Esophagus muscularis mucosa (tissue), 4 donors: ENCODE data around the gene FAM135A. TPM values are rescaled to one million over a fixed set of nuclear protein-coding genes. Genes with fewer than 3 reads are reported as not detected.
"Not testable (repeated sequence)": the region's sequence is repeated elsewhere in the genome, so short reads cannot be mapped to it uniquely, and the experiment has no call there.

Source experiments
- DNase-seq: peaks from one replicate; pipeline ENCODE4 v3.0.0-alpha.2; 2017; ENCODE audit errors: extremely low spot score
- H3K27ac ChIP-seq, 4 donors: fragments of 200-600 bp; sonication (generic); replicated peaks in 1 of 4; 1 replicate in 3 of 4; 2 replicates in 1 of 4; pipeline ENCODE4 v1.5.1; 2016 to 2019; ENCODE audit warnings: mild to moderate bottlenecking in 1 of 4
- H3K27me3 ChIP-seq, 4 donors: fragments of 200-600 bp; sonication (generic); one replicate each; pipeline versions ENCODE4 v1.5.1 to v1.6.0; 2016 to 2019
- H3K36me3 ChIP-seq, 4 donors: fragments of 200-600 bp; sonication (generic); one replicate each; pipeline ENCODE4 v1.5.1; 2016 to 2019
- H3K4me1 ChIP-seq, 4 donors: fragments of 200-600 bp; sonication (generic); one replicate each; pipeline ENCODE4 v1.5.1; 2016 to 2019
- H3K4me3 ChIP-seq, 4 donors: fragments of 200-600 bp; sonication (generic); 1 replicate in 2 of 4; 2 replicates in 2 of 4; pipeline ENCODE4 v1.5.1; 2016 to 2019; ENCODE audit warnings: mild to moderate bottlenecking in 4 of 4, moderate library complexity in 1 of 4
- H3K9me3 ChIP-seq, 4 donors: fragments of 200-600 bp; sonication (generic); 1 replicate in 3 of 4; 2 replicates in 1 of 4; pipeline ENCODE4 v1.5.1; 2016 to 2019
- CTCF ChIP-seq, 3 experiments: fragments of 200-600 bp in 2 of 3; fragments of 450-650 bp in 1 of 3; sonication (generic) in 2 of 3; IDR thresholded peaks; one replicate each; pipeline ENCODE4 v1.5.1; 2017 to 2019; ENCODE audit warnings: antibody characterized with exemption in 3 of 3, mild to moderate bottlenecking in 2 of 3, moderate library complexity in 1 of 3
- EP300 ChIP-seq: sonication (generic); formaldehyde crosslinking; IDR thresholded peaks from one replicate; pipeline ENCODE4 v1.6.1; 2017; ENCODE audit warnings: antibody characterized with exemption
- POLR2A ChIP-seq: fragments of 450-650 bp; IDR thresholded peaks from one replicate; pipeline ENCODE4 v1.6.1; 2017; ENCODE audit warnings: antibody characterized with exemption, moderate library complexity, mild to moderate bottlenecking, low read depth
- POLR2AphosphoS5 ChIP-seq, 2 donors: sonication (generic); formaldehyde crosslinking; IDR thresholded peaks; one replicate each; pipeline ENCODE4 v1.6.1; 2017; ENCODE audit warnings: antibody characterized with exemption in 2 of 2
- WGBS: methylation state at CpG from one replicate; pipeline ENCODE4 v1.1.5; 2018; 5-methylcytosine and 5-hydroxymethylcytosine counted together
- intact Hi-C: fragments of 100-400 bp; cut with DNase I; formaldehyde crosslinking; loops from one replicate; pipeline ENCODE4 v1.15.1; 2023
- total RNA-seq, 4 donors: library from RNA; depleted of rRNA; stranded (reverse); fragments of >200 nt; gene quantifications; one replicate each; pipeline versions ENCODE4 v1.1.0 to v1.2.1, GENCODE V29; 2016

The FAM135A gene
- total RNA-seq, 4 donors from 2014 or later, result 14.8 to 21.3 (median 19.8) TPM

DNA sequence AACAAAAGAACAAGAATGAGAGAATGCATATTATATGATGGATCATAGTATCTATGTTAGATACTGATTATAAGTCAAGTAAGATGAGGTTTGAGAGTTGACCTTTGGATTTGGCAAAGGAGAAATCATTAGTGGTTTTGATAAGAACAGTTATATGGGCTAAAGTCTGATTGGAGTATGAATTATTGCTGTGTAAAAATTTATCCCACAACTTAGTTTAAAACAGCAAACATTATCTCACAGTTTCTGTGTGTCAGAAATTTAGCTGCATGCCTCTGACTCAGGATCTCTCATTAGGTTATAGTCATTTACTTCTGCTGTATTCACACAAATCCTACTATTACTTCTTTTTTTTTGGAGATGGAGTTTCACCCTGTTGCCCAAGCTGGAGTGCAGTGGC, 56.7 kb downstream of the FAM135A start:
- no peak for DNase-seq
- no peak for TF ChIP-seq CTCF (IDR thresholded peaks at IDR 0.05)
- no peak for TF ChIP-seq POLR2A
- no peak for TF ChIP-seq EP300
- TF ChIP-seq POLR2AphosphoS5 (IDR thresholded peaks at IDR 0.05), result no peak
- intact Hi-C loops, result no loop called here
- Histone ChIP-seq H3K27ac (no peak overlapping the region), H3K36me3 (peaks cover 4 to 27% (median 13%) of the 10 kb centered on the region in 4 donors), H3K4me1 (peaks cover 0 to 7% (median 4%) of the 10 kb centered on the region in 4 donors), H3K27me3 (no peaks in the 10 kb centered on the region), H3K4me3 (no peak overlapping the region), H3K9me3 (no peaks in the 10 kb centered on the region)

DNA sequence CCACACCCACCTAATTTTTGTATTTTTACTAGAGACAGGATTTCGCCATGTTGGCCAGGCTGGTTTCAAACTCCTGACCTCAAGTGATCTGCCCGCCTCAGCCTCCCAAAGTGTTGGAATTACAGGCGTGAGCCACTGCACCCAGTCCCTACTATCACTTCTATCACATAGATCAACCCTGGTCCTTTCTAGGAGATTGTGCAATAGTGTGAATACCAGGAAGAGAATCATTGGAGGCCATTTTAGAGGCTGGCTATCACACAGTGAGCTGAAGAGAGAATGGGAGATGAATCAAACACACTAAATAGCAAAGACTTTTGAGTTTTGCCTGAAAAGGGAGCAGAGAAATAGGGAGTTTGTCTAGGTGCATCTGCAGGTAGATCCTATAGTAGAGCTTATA, 57.2 kb downstream of the FAM135A start:
- H3K27ac ChIP-seq, intact Hi-C loops, H3K4me3 ChIP-seq, H3K9me3 ChIP-seq, H3K27me3 ChIP-seq, DNase-seq: not testable (repeated sequence)
- WGBS, result 94% methylated on average over 3 of the region's 3 CpGs
- H3K4me1 ChIP-seq, result peaks cover 0 to 10% (median 4%) of the 10 kb centered on the region in 4 donors
- peaks cover 4 to 28% (median 13%) of the 10 kb centered on the region in 4 donors for H3K36me3 ChIP-seq

GRCh38 chr6:70474751-70475150, 61.4 kb downstream of the FAM135A start:
- Histone ChIP-seq H3K36me3 (peaks cover 12 to 55% (median 26%) of the 10 kb centered on the region in 4 donors), H3K9me3 (no peaks in the 10 kb centered on the region), H3K4me3 (no peak overlapping the region), H3K27ac (no peak overlapping the region), H3K4me1 (peaks cover 0 to 21% (median 13%) of the 10 kb centered on the region in 4 donors), H3K27me3 (no peaks in the 10 kb centered on the region)
- intact Hi-C loops, result no loop called here
- TF ChIP-seq EP300, result no peak
- TF ChIP-seq POLR2AphosphoS5 (IDR thresholded peaks at IDR 0.05), result no peak
- no peak for TF ChIP-seq POLR2A
- no peak for TF ChIP-seq CTCF (IDR thresholded peaks at IDR 0.05)
- 93% methylated on average over 3 of the region's 3 CpGs for WGBS
- no peak for DNase-seq

DNA sequence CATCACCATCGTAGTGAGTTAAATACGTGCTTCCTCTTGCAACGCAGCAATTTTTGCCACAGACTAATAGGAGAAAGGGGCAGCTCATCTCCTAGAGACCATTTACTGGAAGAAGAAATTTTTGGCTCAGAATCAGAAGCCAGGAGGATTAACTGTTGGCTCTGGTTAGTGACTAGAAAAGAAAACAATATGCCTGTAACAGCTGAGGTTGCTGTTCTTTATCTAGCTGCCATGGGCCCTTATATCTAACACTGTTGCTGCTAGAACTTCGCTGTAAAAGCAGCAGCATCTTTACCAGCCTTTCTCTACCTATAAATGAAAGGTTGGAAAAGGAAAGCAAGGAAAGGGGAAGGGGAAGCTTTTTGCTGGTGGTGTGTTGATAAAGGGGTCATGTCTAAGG, 65.9 kb downstream of the FAM135A start:
- intact Hi-C loops, result no loop called here
- Histone ChIP-seq H3K4me1 (peaks cover 0 to 38% (median 28%) of the 10 kb centered on the region in 4 donors), H3K27me3 (no peaks in the 10 kb centered on the region), H3K27ac (peak overlapping the region; percentile 10 to 61 (median 18)), H3K4me3 (no peak overlapping the region), H3K36me3 (peaks cover 8 to 47% (median 24%) of the 10 kb centered on the region in 4 donors), H3K9me3 (no peaks in the 10 kb centered on the region)
- 48% methylated on average over 4 of the region's 4 CpGs for WGBS
- no peak for DNase-seq
- no peak for TF ChIP-seq EP300
- no peak for TF ChIP-seq POLR2A
- TF ChIP-seq POLR2AphosphoS5 (IDR thresholded peaks at IDR 0.05), result no peak
- TF ChIP-seq CTCF (IDR thresholded peaks at IDR 0.05), result no peak

- 95% methylated on average over 9 of the region's 9 CpGs for WGBS
- DNase-seq, H3K9me3 ChIP-seq, H3K4me1 ChIP-seq, intact Hi-C loops, H3K4me3 ChIP-seq, H3K27me3 ChIP-seq, H3K27ac ChIP-seq: not testable (repeated sequence)
- H3K36me3 ChIP-seq, result peaks cover 0 to 19% (median 8%) of the 10 kb centered on the region in 4 donors
Observed at GRCh38 chr6:70486638-70487037, 73.3 kb downstream of the FAM135A start.

GRCh38 chr6:70489364-70489763, 76.1 kb downstream of the FAM135A start:
- Histone ChIP-seq H3K27ac (no peak overlapping the region), H3K9me3 (no peaks in the 10 kb centered on the region), H3K4me1 (no peaks in the 10 kb centered on the region), H3K27me3 (no peaks in the 10 kb centered on the region), H3K36me3 (peaks cover 0 to 14% (median 3%) of the 10 kb centered on the region in 4 donors), H3K4me3 (no peak overlapping the region)
- intact Hi-C loops, result no loop called here
- no peak for DNase-seq
- 65% methylated on average over 3 of the region's 3 CpGs for WGBS
- TF ChIP-seq POLR2A (no peak), EP300 (no peak), CTCF (IDR thresholded peaks at IDR 0.05) (no peak), POLR2AphosphoS5 (IDR thresholded peaks at IDR 0.05) (no peak)
